GM23338 (cell line): ENCODE data around the gene NOL3. TPM values are rescaled to one million over a fixed set of nuclear protein-coding genes. Genes with fewer than 3 reads are reported as not detected.

Experiments used
- ATAC-seq: fragments of 200-7000 bp; cut with Tn5 transposase; 3 replicates; pipeline ENCODE4 v1.9.1; 2020
- DNase-seq: peaks from one replicate; pipeline ENCODE4 v3.0.0-alpha.2; 2015; ENCODE audit warnings: low spot score
- H2AFZ ChIP-seq: fragments of 200-600 bp; sonication (generic); 2 replicates; pipeline ENCODE4 v1.8.0; 2016; ENCODE audit warnings: antibody characterized with exemption, mild to moderate bottlenecking, moderate library complexity
- H3F3A ChIP-seq: fragments of 200-600 bp; sonication (generic); replicated peaks from 2 replicates; pipeline ENCODE4 v1.8.0; 2017; ENCODE audit warnings: antibody characterized with exemption, mixed run types, low read depth
- H3K27ac ChIP-seq: fragments of 200-600 bp; sonication (generic); 2 replicates; pipeline ENCODE4 v1.6.1; 2016; ENCODE audit warnings: low read depth
- H3K27me3 ChIP-seq: fragments of 200-600 bp; sonication (generic); 2 replicates; pipeline ENCODE4 v1.8.0; 2016; ENCODE audit warnings: mild to moderate bottlenecking, mixed run types, moderate library complexity; ENCODE audit not compliant: insufficient read depth
- H3K36me3 ChIP-seq: fragments of 200-600 bp; sonication (generic); 2 replicates; pipeline ENCODE4 v1.8.0; 2016; ENCODE audit warnings: mild to moderate bottlenecking; ENCODE audit not compliant: insufficient read depth
- H3K4me1 ChIP-seq: fragments of 200-600 bp; sonication (generic); 2 replicates; pipeline ENCODE4 v1.8.0; 2016; ENCODE audit warnings: mild to moderate bottlenecking, moderate library complexity; ENCODE audit not compliant: insufficient read depth
- H3K4me2 ChIP-seq: fragments of 200-600 bp; sonication (generic); 2 replicates; pipeline ENCODE4 v1.7.1; 2017; ENCODE audit warnings: mixed run types
- H3K4me3 ChIP-seq: fragments of 200-600 bp; sonication (generic); 2 replicates; pipeline ENCODE4 v1.6.1; 2016; ENCODE audit warnings: mixed run types
- H3K79me2 ChIP-seq: fragments of 200-600 bp; sonication (generic); replicated peaks from 2 replicates; pipeline ENCODE4 v1.8.0; 2017; ENCODE audit warnings: mild to moderate bottlenecking; ENCODE audit not compliant: insufficient read depth
- H3K9me2 ChIP-seq: fragments of 200-600 bp; sonication (generic); 2 replicates; pipeline ENCODE4 v1.8.0; 2017; ENCODE audit not compliant: insufficient read depth
- H4K20me1 ChIP-seq: fragments of 200-600 bp; sonication (generic); replicated peaks from 2 replicates; pipeline ENCODE4 v1.8.0; 2017; ENCODE audit warnings: mild to moderate bottlenecking; ENCODE audit not compliant: insufficient read depth
- H3K27ac Mint-ChIP-seq: 2 replicates; pipeline ENCODE4 v1.8.0; 2020; ENCODE audit warnings: inconsistent platforms, mild to moderate bottlenecking, moderate library complexity, mixed read lengths
- H3K27me3 Mint-ChIP-seq: 3 replicates; pipeline ENCODE4 v1.8.0; 2022; ENCODE audit warnings: low read depth, mild to moderate bottlenecking, moderate library complexity, mixed read lengths, inconsistent platforms; ENCODE audit not compliant: insufficient read depth, poor library complexity
- H3K36me3 Mint-ChIP-seq: 3 replicates; pipeline ENCODE4 v1.8.0; 2021; ENCODE audit warnings: low read depth, mild to moderate bottlenecking, inconsistent platforms, moderate library complexity, mixed read lengths
- H3K4me1 Mint-ChIP-seq: 3 replicates; pipeline ENCODE4 v1.8.0; 2020; ENCODE audit warnings: mild to moderate bottlenecking, inconsistent platforms, mixed read lengths
- H3K4me3 Mint-ChIP-seq: 3 replicates; pipeline ENCODE4 v1.8.0; 2021; ENCODE audit warnings: moderate library complexity, mild to moderate bottlenecking, inconsistent platforms, mixed read lengths
- H3K9me3 Mint-ChIP-seq: 3 replicates; pipeline ENCODE4 v1.8.0; 2020; ENCODE audit warnings: moderate library complexity, mild to moderate bottlenecking, inconsistent platforms, mixed read lengths
- CREB1 ChIP-seq: fragments of 250-450 bp; sonication (Bioruptor Pico); IDR thresholded peaks from 2 replicates; pipeline ENCODE4 v1.5.0; 2020; ENCODE audit warnings: low read depth, mild to moderate bottlenecking, moderate library complexity
- NANOG ChIP-seq: IDR thresholded peaks from 2 replicates; pipeline ENCODE4 v1.6.1; 2016; ENCODE audit warnings: antibody characterized with exemption, borderline replicate concordance
- POLR2AphosphoS5 ChIP-seq: IDR thresholded peaks from 2 replicates; pipeline ENCODE4 v1.6.1; 2016; ENCODE audit warnings: antibody characterized with exemption, low read depth
- STAT1 ChIP-seq: IDR thresholded peaks from one replicate; pipeline ENCODE4 v1.6.1; 2016; ENCODE audit warnings: antibody characterized with exemption; ENCODE audit not compliant: unreplicated experiment
- polyA plus RNA-seq: library from polyadenylated mRNA; unstranded; fragments of >200 nt; fragmentation: Nextera tagmentation; extraction: Ambion mirVana; gene quantifications from 2 replicates; pipeline ENCODE4 v1.2.1, GENCODE V29; 2016
- total RNA-seq: library from RNA; depleted of rRNA; stranded (reverse); fragments of >200 nt; shearing (Covaris generic); gene quantifications from 2 replicates; pipeline ENCODE4 v1.2.3, GENCODE V29; 2014
- TF ChIP-seq, protein P1 (sequence below): fragments of 250-450 bp; sonication (Bioruptor Pico); IDR thresholded peaks from 2 replicates; pipeline ENCODE4 v1.5.0; 2020; ENCODE audit warnings: mild to moderate bottlenecking, moderate library complexity

Gene NOL3
- total and polyA plus RNA-seq, 2 experiments from 2014 or later, result 3.3 to 4.0 TPM

DNA sequence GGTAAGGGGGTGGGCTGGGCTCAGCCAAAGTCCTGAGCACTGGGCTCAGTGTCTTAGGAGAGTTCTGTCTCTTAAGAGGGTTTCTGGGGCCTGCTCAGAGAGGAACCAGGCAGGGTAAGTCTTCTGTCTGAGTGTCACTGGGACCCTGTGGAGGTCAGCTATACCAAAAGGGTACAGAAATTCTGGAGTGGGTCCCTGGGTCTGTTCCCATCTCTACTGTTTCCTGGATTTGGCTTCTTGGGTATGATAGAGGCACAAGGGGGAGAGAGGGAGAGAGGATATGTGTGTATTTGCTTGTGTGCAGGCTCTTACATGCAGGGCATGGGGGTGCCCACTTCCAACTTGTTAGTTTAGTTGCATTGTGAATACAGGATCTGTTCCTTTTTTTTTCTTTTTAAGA is 23.2 kb downstream of the NOL3 start:
- Histone ChIP-seq H3K4me1 (peaks cover 13% of the 10 kb centered on the region), H3K4me3 (peak overlapping the region; percentile 97), H3K4me2 (peak overlapping the region; percentile 98), H2AFZ (no peak overlapping the region), H3K79me2 (peaks cover 21% of the 10 kb centered on the region), H4K20me1 (peaks cover 22% of the 10 kb centered on the region), H3K36me3 (peaks cover 20% of the 10 kb centered on the region; the same call in 1 of the 2 replicates), H3K9me2 (no peaks in the 10 kb centered on the region), H3K27ac (no peak overlapping the region), H3K27me3 (no peaks in the 10 kb centered on the region), H3F3A (peaks cover 19% of the 10 kb centered on the region; the same call in 1 of the 2 replicates)
- Mint-ChIP-seq H3K36me3 (peaks cover 49% of the 10 kb centered on the region), H3K4me1 (peaks cover 25% of the 10 kb centered on the region), H3K9me3 (no peaks in the 10 kb centered on the region), H3K27me3 (peaks cover 10% of the 10 kb centered on the region), H3K4me3 (peak overlapping the region; percentile 93), H3K27ac (no peak overlapping the region)
- ATAC-seq, result no peak
- DNase-seq, result no peak
- TF ChIP-seq STAT1 (no peak), POLR2AphosphoS5 (no peak)
- TF ChIP-seq, protein P1, sequence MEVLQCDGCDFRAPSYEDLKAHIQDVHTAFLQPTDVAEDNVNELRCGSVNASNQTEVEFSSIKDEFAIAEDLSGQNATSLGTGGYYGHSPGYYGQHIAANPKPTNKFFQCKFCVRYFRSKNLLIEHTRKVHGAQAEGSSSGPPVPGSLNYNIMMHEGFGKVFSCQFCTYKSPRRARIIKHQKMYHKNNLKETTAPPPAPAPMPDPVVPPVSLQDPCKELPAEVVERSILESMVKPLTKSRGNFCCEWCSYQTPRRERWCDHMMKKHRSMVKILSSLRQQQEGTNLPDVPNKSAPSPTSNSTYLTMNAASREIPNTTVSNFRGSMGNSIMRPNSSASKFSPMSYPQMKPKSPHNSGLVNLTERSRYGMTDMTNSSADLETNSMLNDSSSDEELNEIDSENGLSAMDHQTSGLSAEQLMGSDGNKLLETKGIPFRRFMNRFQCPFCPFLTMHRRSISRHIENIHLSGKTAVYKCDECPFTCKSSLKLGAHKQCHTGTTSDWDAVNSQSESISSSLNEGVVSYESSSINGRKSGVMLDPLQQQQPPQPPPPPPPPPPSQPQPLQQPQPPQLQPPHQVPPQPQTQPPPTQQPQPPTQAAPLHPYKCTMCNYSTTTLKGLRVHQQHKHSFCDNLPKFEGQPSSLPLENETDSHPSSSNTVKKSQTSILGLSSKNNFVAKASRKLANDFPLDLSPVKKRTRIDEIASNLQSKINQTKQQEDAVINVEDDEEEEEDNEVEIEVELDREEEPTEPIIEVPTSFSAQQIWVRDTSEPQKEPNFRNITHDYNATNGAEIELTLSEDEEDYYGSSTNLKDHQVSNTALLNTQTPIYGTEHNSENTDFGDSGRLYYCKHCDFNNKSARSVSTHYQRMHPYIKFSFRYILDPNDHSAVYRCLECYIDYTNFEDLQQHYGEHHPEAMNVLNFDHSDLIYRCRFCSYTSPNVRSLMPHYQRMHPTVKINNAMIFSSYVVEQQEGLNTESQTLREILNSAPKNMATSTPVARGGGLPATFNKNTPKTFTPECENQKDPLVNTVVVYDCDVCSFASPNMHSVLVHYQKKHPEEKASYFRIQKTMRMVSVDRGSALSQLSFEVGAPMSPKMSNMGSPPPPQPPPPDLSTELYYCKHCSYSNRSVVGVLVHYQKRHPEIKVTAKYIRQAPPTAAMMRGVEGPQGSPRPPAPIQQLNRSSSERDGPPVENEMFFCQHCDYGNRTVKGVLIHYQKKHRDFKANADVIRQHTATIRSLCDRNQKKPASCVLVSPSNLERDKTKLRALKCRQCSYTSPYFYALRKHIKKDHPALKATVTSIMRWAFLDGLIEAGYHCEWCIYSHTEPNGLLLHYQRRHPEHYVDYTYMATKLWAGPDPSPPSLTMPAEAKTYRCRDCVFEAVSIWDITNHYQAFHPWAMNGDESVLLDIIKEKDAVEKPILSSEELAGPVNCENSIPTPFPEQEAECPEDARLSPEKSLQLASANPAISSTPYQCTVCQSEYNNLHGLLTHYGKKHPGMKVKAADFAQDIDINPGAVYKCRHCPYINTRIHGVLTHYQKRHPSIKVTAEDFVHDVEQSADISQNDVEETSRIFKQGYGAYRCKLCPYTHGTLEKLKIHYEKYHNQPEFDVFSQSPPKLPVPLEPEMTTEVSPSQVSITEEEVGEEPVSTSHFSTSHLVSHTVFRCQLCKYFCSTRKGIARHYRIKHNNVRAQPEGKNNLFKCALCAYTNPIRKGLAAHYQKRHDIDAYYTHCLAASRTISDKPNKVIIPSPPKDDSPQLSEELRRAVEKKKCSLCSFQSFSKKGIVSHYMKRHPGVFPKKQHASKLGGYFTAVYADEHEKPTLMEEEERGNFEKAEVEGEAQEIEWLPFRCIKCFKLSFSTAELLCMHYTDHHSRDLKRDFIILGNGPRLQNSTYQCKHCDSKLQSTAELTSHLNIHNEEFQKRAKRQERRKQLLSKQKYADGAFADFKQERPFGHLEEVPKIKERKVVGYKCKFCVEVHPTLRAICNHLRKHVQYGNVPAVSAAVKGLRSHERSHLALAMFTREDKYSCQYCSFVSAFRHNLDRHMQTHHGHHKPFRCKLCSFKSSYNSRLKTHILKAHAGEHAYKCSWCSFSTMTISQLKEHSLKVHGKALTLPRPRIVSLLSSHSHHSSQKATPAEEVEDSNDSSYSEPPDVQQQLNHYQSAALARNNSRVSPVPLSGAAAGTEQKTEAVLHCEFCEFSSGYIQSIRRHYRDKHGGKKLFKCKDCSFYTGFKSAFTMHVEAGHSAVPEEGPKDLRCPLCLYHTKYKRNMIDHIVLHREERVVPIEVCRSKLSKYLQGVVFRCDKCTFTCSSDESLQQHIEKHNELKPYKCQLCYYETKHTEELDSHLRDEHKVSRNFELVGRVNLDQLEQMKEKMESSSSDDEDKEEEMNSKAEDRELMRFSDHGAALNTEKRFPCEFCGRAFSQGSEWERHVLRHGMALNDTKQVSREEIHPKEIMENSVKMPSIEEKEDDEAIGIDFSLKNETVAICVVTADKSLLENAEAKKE, result no peak

GRCh38 chr16:67194260-67194659 is 23.9 kb downstream of the NOL3 start:
- Histone ChIP-seq H3K79me2 (peaks cover 21% of the 10 kb centered on the region), H3F3A (peaks cover 23% of the 10 kb centered on the region; the same call in 1 of the 2 replicates), H3K4me1 (peaks cover 16% of the 10 kb centered on the region), H3K27ac (no peak overlapping the region), H3K4me2 (no peak overlapping the region), H3K9me2 (no peaks in the 10 kb centered on the region), H3K27me3 (no peaks in the 10 kb centered on the region), H3K36me3 (peaks cover 20% of the 10 kb centered on the region; the same call in 1 of the 2 replicates), H4K20me1 (peaks cover 22% of the 10 kb centered on the region), H2AFZ (no peak overlapping the region), H3K4me3 (no peak overlapping the region)
- Mint-ChIP-seq H3K9me3 (no peaks in the 10 kb centered on the region), H3K36me3 (peaks cover 49% of the 10 kb centered on the region), H3K27ac (no peak overlapping the region), H3K4me3 (peak overlapping the region; percentile 93; the same call in 2 of the 3 replicates), H3K4me1 (peaks cover 26% of the 10 kb centered on the region), H3K27me3 (peaks cover 10% of the 10 kb centered on the region)
- no peak for ATAC-seq
- no peak for DNase-seq
- TF ChIP-seq, protein P1, result no peak
- TF ChIP-seq CREB1 (CRISPR knock-in tag) (no peak), NANOG (no peak), POLR2AphosphoS5 (no peak)
